Adrenal gland (tissue), 12 donors: ENCODE data around the gene CSNK2B. TPM values are rescaled to one million over a fixed set of nuclear protein-coding genes. Genes with fewer than 3 reads are reported as not detected.
A peak's percentile ranks its signal among the peaks of the same experiment; 100 is the strongest.

Experiments used
- DNase-seq, 7 donors: peaks; one replicate each; pipeline ENCODE4 v3.0.0-alpha.2; 2019 to 2020
- H3K27ac ChIP-seq, 5 donors: fragments of 200-600 bp; sonication (generic) in 4 of 5; 1 replicate in 3 of 5; 2 replicates in 2 of 5; pipeline versions ENCODE4 v1.5.1 to v1.8.0; 2016 to 2020; ENCODE audit warnings: mild to moderate bottlenecking in 1 of 5
- H3K27me3 ChIP-seq: fragments of 200-600 bp; 2 replicates; pipeline ENCODE4 v1.8.0; 2021
- H3K36me3 ChIP-seq, 2 donors: fragments of 200-600 bp; replicated peaks in 1 of 2; 1 replicate in 1 of 2; 2 replicates in 1 of 2; pipeline versions ENCODE4 v1.5.1 to v1.8.0; 2018 to 2022
- H3K4me1 ChIP-seq, 2 donors: fragments of 200-600 bp; replicated peaks in 1 of 2; 1 replicate in 1 of 2; 2 replicates in 1 of 2; pipeline versions ENCODE4 v1.5.1 to v1.8.0; 2018 to 2021
- H3K4me3 ChIP-seq, 4 donors: fragments of 200-600 bp; sonication (generic) in 3 of 4; one replicate each; pipeline ENCODE4 v1.5.1; 2016 to 2018
- H3K9me3 ChIP-seq, 3 donors: fragments of 200-600 bp; sonication (generic) in 1 of 3; replicated peaks in 1 of 3; 1 replicate in 2 of 3; 2 replicates in 1 of 3; pipeline versions ENCODE4 v1.5.1 to v1.8.0; 2016 to 2021
- POLR2A ChIP-seq, 2 donors: fragments of 450-650 bp; IDR thresholded peaks; one replicate each; pipeline ENCODE4 v1.6.1; 2017; ENCODE audit warnings: antibody characterized with exemption in 2 of 2, mild to moderate bottlenecking in 2 of 2, moderate library complexity in 1 of 2
- WGBS, 4 donors: extraction: QIAGEN DNeasy Blood & Tissue Kit in 2 of 4; methylation state at CpG; one replicate each; pipeline versions ENCODE4 v1.1.5 to v1.1.7; 2013 to 2017; 5-methylcytosine and 5-hydroxymethylcytosine counted together
- intact Hi-C, 2 donors: fragments of 100-400 bp; cut with DNase I; formaldehyde crosslinking; loops; one replicate each; pipeline versions ENCODE4 v1.14.1 to v1.15.0; 2022 to 2023
- polyA plus RNA-seq, 3 donors: library from polyadenylated mRNA; stranded (reverse); fragments of 200-250 nt in 2 of 3; fragments of 350-450 nt in 1 of 3; fragmentation: Illumina TruSeq in 1 of 3; extraction: RNeasy Lipid Tissue Mini Kit (QIAGEN cat#74804) in 1 of 3; gene quantifications; one replicate each; pipeline ENCODE4 v1.2.3, GENCODE V29; 2013 to 2014
- total RNA-seq, 9 donors: library from RNA; depleted of rRNA in 4 of 9; stranded (reverse); fragments of >200 nt in 4 of 9; fragments of 120-200 nt in 1 of 9; fragmentation: NEBNext Ultra II Directional in 1 of 9; extraction: Animal tissue kit (Norgen Biotek cat#: 25700) in 1 of 9; gene quantifications; one replicate each; pipeline versions ENCODE4 v1.1.0 to v1.2.4, GENCODE V29; 2013 to 2023
- TF ChIP-seq, protein P1 (sequence below), 6 experiments: fragments of 450-650 bp in 4 of 6; fragments of 200-600 bp in 2 of 6; sonication (generic) in 1 of 6; IDR thresholded peaks; 1 replicate in 5 of 6; 2 replicates in 1 of 6; pipeline versions ENCODE4 v1.5.1 to v1.8.0; 2016 to 2021; ENCODE audit warnings: antibody characterized with exemption in 6 of 6, mild to moderate bottlenecking in 2 of 6, moderate library complexity in 1 of 6
- donor health status: healthy with polysubstance abuse.
- donor health status: Bipolar disorder and iron deficiency.
- donor health status: DM: yes; HTN: yes; CAD: no.
- donor health status: DM: no; HTN: no; CAD: no.
- donor health status: DM: no; HTN: no; CAD: no.
- donor health status: DM: yes; HTN: yes; CAD: no.

Gene CSNK2B
- total and polyA plus RNA-seq, 12 donors: 142 to 324 (median 206) TPM

- Histone ChIP-seq H3K9me3 (no peaks in the 10 kb centered on the region), H3K27ac (peak overlapping the region in 4 of 5 donors; percentile 22 to 98 (median 93)), H3K36me3 (peaks cover 0 to 27% of the 10 kb centered on the region in 2 donors), H3K27me3 (no peaks in the 10 kb centered on the region), H3K4me1 (peaks cover 8 to 25% of the 10 kb centered on the region in 2 donors), H3K4me3 (peak overlapping the region in 3 of 4 donors; percentile 78 to 84 (median 82))
- 28 to 31% (median 29%) methylated on average over 7 of the region's 7 CpGs for WGBS, 4 donors
- peak in 2 of 7 donors; percentile 34 to 83 for DNase-seq
- intact Hi-C loops: no loop called here
- no peak for TF ChIP-seq POLR2A (IDR thresholded peaks at IDR 0.05)
- TF ChIP-seq, protein P1, sequence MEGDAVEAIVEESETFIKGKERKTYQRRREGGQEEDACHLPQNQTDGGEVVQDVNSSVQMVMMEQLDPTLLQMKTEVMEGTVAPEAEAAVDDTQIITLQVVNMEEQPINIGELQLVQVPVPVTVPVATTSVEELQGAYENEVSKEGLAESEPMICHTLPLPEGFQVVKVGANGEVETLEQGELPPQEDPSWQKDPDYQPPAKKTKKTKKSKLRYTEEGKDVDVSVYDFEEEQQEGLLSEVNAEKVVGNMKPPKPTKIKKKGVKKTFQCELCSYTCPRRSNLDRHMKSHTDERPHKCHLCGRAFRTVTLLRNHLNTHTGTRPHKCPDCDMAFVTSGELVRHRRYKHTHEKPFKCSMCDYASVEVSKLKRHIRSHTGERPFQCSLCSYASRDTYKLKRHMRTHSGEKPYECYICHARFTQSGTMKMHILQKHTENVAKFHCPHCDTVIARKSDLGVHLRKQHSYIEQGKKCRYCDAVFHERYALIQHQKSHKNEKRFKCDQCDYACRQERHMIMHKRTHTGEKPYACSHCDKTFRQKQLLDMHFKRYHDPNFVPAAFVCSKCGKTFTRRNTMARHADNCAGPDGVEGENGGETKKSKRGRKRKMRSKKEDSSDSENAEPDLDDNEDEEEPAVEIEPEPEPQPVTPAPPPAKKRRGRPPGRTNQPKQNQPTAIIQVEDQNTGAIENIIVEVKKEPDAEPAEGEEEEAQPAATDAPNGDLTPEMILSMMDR (IDR thresholded peaks at IDR 0.05): no peak
Observed at GRCh38 chr6:31701666-31702404, 36.0 kb downstream of the CSNK2B start.

- Histone ChIP-seq H3K27me3 (no peaks in the 10 kb centered on the region), H3K4me1 (peaks cover 8 to 25% of the 10 kb centered on the region in 2 donors), H3K36me3 (peaks cover 0 to 22% of the 10 kb centered on the region in 2 donors), H3K9me3 (no peaks in the 10 kb centered on the region), H3K27ac (peak overlapping the region; percentile 90 to 99 (median 96)), H3K4me3 (peak overlapping the region; percentile 58 to 84 (median 80))
- no peak for TF ChIP-seq POLR2A (IDR thresholded peaks at IDR 0.05)
- TF ChIP-seq, protein P1 (IDR thresholded peaks at IDR 0.05): no peak
- no peak for DNase-seq
- intact Hi-C loops: no loop called here
- 0 to 2% (median 1%) methylated on average over 10 of the region's 10 CpGs for WGBS, 4 donors
Observed at GRCh38 chr6:31702405-31702818, 36.5 kb downstream of the CSNK2B start.

- H3K36me3 ChIP-seq: peaks cover 0 to 15% of the 10 kb centered on the region in 2 donors
- 1% methylated on average over 42 to 54 of the region's 54 CpGs for WGBS, 4 donors
- H3K27ac ChIP-seq: peak within 1 kb of the TSS; percentile 90 to 99 (median 96)
- H3K9me3 ChIP-seq: no peaks in the 10 kb centered on the region
- no peaks in the 10 kb centered on the region for H3K27me3 ChIP-seq
- intact Hi-C loops: no loop called here
- TF ChIP-seq POLR2A (IDR thresholded peaks at IDR 0.05): peak; percentile 91
- TF ChIP-seq, protein P1 (IDR thresholded peaks at IDR 0.05): peak in 3 of 6 experiments; percentile 12 to 19 (median 18)
- DNase-seq: peak; percentile 98 to 100 (median 99)
- peaks cover 8 to 25% of the 10 kb centered on the region in 2 donors for H3K4me1 ChIP-seq
- H3K4me3 ChIP-seq: peak within 1 kb of the TSS; percentile 58 to 84 (median 80)
Observed at GRCh38 chr6:31702819-31703716, 37.2 kb downstream of the CSNK2B start, which contains the start of gene ABHD16A. Gene ABHD16A (minus strand): TSS chr6:31703324. CDS start chr6:31703281, 43 bp downstream.

GRCh38 chr6:31705931-31706330 lies 40.1 kb downstream of the CSNK2B start:
- no peak for TF ChIP-seq POLR2A (IDR thresholded peaks at IDR 0.05)
- TF ChIP-seq, protein P1 (IDR thresholded peaks at IDR 0.05): no peak
- Histone ChIP-seq H3K4me1 (peaks cover 8 to 20% of the 10 kb centered on the region in 2 donors), H3K27ac (peak overlapping the region in 1 of 5 donors; percentile 14), H3K36me3 (no peaks in the 10 kb centered on the region), H3K9me3 (no peaks in the 10 kb centered on the region), H3K4me3 (no peak overlapping the region), H3K27me3 (no peaks in the 10 kb centered on the region)
- 42 to 63% (median 49%) methylated on average over 5 to 6 of the region's 6 CpGs for WGBS, 4 donors
- DNase-seq: no peak
- intact Hi-C loops: no loop called here
